T-cell (primary cell): ENCODE data around the gene HSD17B1. TPM values are rescaled to one million over a fixed set of nuclear protein-coding genes. Genes with fewer than 3 reads are reported as not detected.

ENCODE experiments used
- ATAC-seq, 4 experiments: fragments of 200-7000 bp in 3 of 4; fragments of 150-1000 bp in 1 of 4; cut with Tn5 transposase; replicated peaks in 1 of 4; 1 replicate in 3 of 4; 2 replicates in 1 of 4; pipeline ENCODE4 v1.10.0; 2021; ENCODE audit warnings: moderate library complexity in 3 of 4, mild to moderate bottlenecking in 2 of 4, moderate number of reproducible peaks in 1 of 4
- CTCF ChIA-PET, 2 donors: fragments of 300-600 bp; sonication (Branson Sonifier 250); formaldehyde crosslinking; loops; one replicate each; lab custom pipeline; 2022; ENCODE audit warnings: antibody characterized with exemption in 2 of 2; lab: Charles Lee
- POLR2A ChIA-PET, 2 donors: fragments of 300-600 bp; sonication (Branson Sonifier 250); formaldehyde crosslinking; loops; one replicate each; lab custom pipeline; 2022; ENCODE audit warnings: antibody characterized with exemption in 2 of 2; lab: Charles Lee
- DNase-seq, 35 experiments: peaks; one replicate each; pipeline versions ENCODE4 v3.0.0 to v3.0.0-alpha.2; 2013 to 2023
- H3K27ac ChIP-seq: one replicate; pipeline ENCODE4 v1.5.1; 2013; ENCODE audit warnings: low read length
- H3K27me3 ChIP-seq, 2 experiments: replicated peaks in 1 of 2; 1 replicate in 1 of 2; 2 replicates in 1 of 2; pipeline versions ENCODE4 v1.6.1 to v1.7.0; 2013; ENCODE audit warnings: low read length in 1 of 2, mixed read lengths in 1 of 2; ENCODE audit not compliant: control insufficient read depth in 2 of 2, insufficient read depth in 2 of 2; ENCODE audit errors: extremely low read depth in 1 of 2
- H3K36me3 ChIP-seq, 2 donors: 1 replicate in 1 of 2; 2 replicates in 1 of 2; pipeline versions ENCODE4 v1.6.1 to v1.7.0; 2013; ENCODE audit warnings: low read length in 1 of 2; ENCODE audit not compliant: control insufficient read depth in 2 of 2, insufficient read depth in 1 of 2; ENCODE audit errors: extremely low read depth in 1 of 2
- H3K4me1 ChIP-seq, 2 experiments: 1 replicate in 1 of 2; 2 replicates in 1 of 2; pipeline versions ENCODE4 v1.6.1 to v1.7.0; 2013; ENCODE audit warnings: low read length in 2 of 2, mixed read lengths in 1 of 2; ENCODE audit not compliant: insufficient read depth in 2 of 2, control insufficient read depth in 1 of 2; ENCODE audit errors: extremely low read depth in 1 of 2
- H3K4me3 ChIP-seq, 2 donors: 1 replicate in 1 of 2; 2 replicates in 1 of 2; pipeline versions ENCODE4 v1.5.1 to v1.7.0; 2013; ENCODE audit warnings: mild to moderate bottlenecking in 2 of 2, low read length in 1 of 2, moderate library complexity in 1 of 2; ENCODE audit not compliant: control insufficient read depth in 1 of 2; ENCODE audit errors: extremely low read depth in 1 of 2
- H3K9me3 ChIP-seq: 2 replicates; pipeline ENCODE4 v1.7.0; 2013
- H3K27ac Mint-ChIP-seq, 2 donors: one replicate each; pipeline ENCODE4 v1.8.0; 2020 to 2021; ENCODE audit warnings: mild to moderate bottlenecking in 2 of 2, mixed read lengths in 2 of 2
- H3K27me3 Mint-ChIP-seq, 2 donors: one replicate each; pipeline ENCODE4 v1.8.0; 2021 to 2022; ENCODE audit warnings: mixed read lengths in 2 of 2
- H3K36me3 Mint-ChIP-seq: one replicate; pipeline ENCODE4 v1.8.0; 2021; ENCODE audit warnings: mixed read lengths
- H3K4me1 Mint-ChIP-seq, 3 donors: one replicate each; pipeline ENCODE4 v1.8.0; 2020 to 2022; ENCODE audit warnings: mixed read lengths in 3 of 3, mild to moderate bottlenecking in 1 of 3
- H3K4me3 Mint-ChIP-seq, 3 donors: one replicate each; pipeline ENCODE4 v1.8.0; 2020 to 2022; ENCODE audit warnings: mild to moderate bottlenecking in 3 of 3, mixed read lengths in 3 of 3, moderate library complexity in 3 of 3
- H3K9me3 Mint-ChIP-seq, 3 donors: one replicate each; pipeline ENCODE4 v1.8.0; 2020 to 2022; ENCODE audit warnings: mixed read lengths in 3 of 3
- WGBS: methylation state at CpG from one replicate; pipeline ENCODE4 v1.1.5; 2013; ENCODE audit warnings: missing lambda C conversion rate; ENCODE audit not compliant: insufficient coverage; 5-methylcytosine and 5-hydroxymethylcytosine counted together
- total RNA-seq, 35 experiments: library from RNA in 6 of 35; stranded (reverse) in 6 of 35; fragments of 120-200 nt in 1 of 35; gene quantifications; one replicate each; pipeline versions ENCODE4 v1.2.1 to v1.2.4 and lab custom pipeline; 2013 to 2026

The HSD17B1 gene
- total RNA-seq, 5 donors from 2014 or later (not counting 1 experiment from before 2014, with no cell fraction given), result 1.2 to 2.2 (median 1.4) TPM

- DNase-seq, result no peak
- Histone ChIP-seq H3K27me3 (no peaks in the 10 kb centered on the region), H3K36me3 (peaks cover 15 to 53% of the 10 kb centered on the region in 2 donors), H3K9me3 (no peaks in the 10 kb centered on the region), H3K4me3 (no peak overlapping the region), H3K27ac (peak overlapping the region; percentile 86), H3K4me1 (peaks cover 18 to 74% of the 10 kb centered on the region in 2 experiments)
- Mint-ChIP-seq H3K4me1 (peaks cover 22 to 59% (median 55%) of the 10 kb centered on the region in 3 donors), H3K27ac (peak overlapping the region in 1 of 2 donors; percentile 94), H3K27me3 (no peaks in the 10 kb centered on the region), H3K4me3 (peak overlapping the region in 1 of 3 donors; percentile 81), H3K36me3 (peaks cover 15% of the 10 kb centered on the region), H3K9me3 (no peaks in the 10 kb centered on the region)
- CTCF ChIA-PET, result interaction anchor here in 1 of 2 donors (0.7 kb wide), 1 partner anchor 11 kb away, joined by 3 read pairs; the partner anchor contains the start of gene PSMC3IP
- POLR2A ChIA-PET, result interaction anchor here in 1 of 2 donors (0.5 kb wide), 1 partner anchor 39 kb away, joined by 4 read pairs; no protein-coding TSS in a partner anchor
- no peak for ATAC-seq
- WGBS, result 92% methylated on average over 8 of the region's 16 CpGs
These were observed 12.9 kb downstream of the HSD17B1 start for GRCh38 chr17:42565523-42566214.

DNA sequence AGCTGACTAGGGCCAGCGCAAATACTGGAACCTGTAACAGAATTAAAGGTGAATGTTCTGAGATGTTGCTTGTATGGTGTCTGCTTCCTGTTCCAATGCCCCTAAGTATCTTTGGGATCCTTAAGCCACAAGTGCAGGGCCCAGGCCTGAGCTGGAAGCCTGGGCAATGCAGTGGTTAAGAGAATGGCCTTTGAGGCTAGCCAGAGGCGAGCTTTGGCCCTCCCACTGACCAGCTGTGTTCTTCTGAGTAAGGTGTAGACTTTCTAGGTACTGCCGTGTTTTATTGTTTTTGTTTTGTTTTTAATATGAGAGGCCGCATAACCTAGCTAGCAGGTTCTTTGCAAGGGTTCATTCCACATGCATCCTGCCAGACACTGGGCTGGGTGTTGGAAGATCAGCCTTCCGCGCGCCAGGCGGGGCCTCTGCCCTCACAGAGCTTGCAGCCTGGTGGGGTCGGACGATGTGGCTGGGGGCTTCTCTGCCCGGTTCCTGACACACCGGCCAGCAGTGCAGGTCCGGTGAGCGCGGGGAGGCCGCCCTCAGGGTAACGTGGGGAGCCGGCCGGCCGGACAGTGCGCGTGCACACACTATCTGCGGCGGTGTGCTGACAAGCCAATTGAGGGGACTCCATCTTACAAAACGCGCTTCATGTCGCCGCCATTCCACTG is 13.6 kb downstream of the HSD17B1 start:
- ChIA-PET POLR2A (interaction anchor here in 1 of 2 donors (0.5 kb wide), 2 partner anchors 38 to 201 kb away, joined by 3 to 4 read pairs; no protein-coding TSS in a partner anchor), CTCF (interaction anchor here in 1 of 2 donors (0.7 to 1.7 kb wide), 2 partner anchors 11 to 12 kb away, joined by 3 to 16 read pairs; partner anchors contain the start of gene PSMC3IP)
- 47% methylated on average over 27 of the region's 28 CpGs for WGBS
- Histone ChIP-seq H3K9me3 (no peaks in the 10 kb centered on the region), H3K36me3 (peaks cover 15 to 59% of the 10 kb centered on the region in 2 donors), H3K4me1 (peaks cover 18 to 71% of the 10 kb centered on the region in 2 experiments), H3K4me3 (peak overlapping the region; percentile 45 to 94), H3K27me3 (no peaks in the 10 kb centered on the region), H3K27ac (peak overlapping the region; percentile 86)
- peak overlapping the region; percentile 81 to 91 (median 90) for H3K4me3 Mint-ChIP-seq
- H3K4me1 Mint-ChIP-seq, result peaks cover 22 to 60% (median 55%) of the 10 kb centered on the region in 3 donors
- H3K27ac Mint-ChIP-seq, result peak overlapping the region; percentile 92 to 94
- DNase-seq (no peak), ATAC-seq (no peak)
- H3K36me3 Mint-ChIP-seq, result peaks cover 22% of the 10 kb centered on the region
- H3K27me3 Mint-ChIP-seq, result no peaks in the 10 kb centered on the region
- no peaks in the 10 kb centered on the region for H3K9me3 Mint-ChIP-seq

- POLR2A ChIA-PET, result interaction anchor here (0.5 kb wide), 2 partner anchors 159 to 202 kb away, joined by 3 to 5 read pairs; no protein-coding TSS in a partner anchor
- Histone ChIP-seq H3K27ac (peak within 1 kb of the TSS; percentile 86), H3K9me3 (no peaks in the 10 kb centered on the region), H3K4me3 (peak within 1 kb of the TSS; percentile 76 to 94), H3K36me3 (peaks cover 19 to 66% of the 10 kb centered on the region in 2 donors), H3K27me3 (no peaks in the 10 kb centered on the region), H3K4me1 (peaks cover 16 to 65% of the 10 kb centered on the region in 2 experiments)
- Mint-ChIP-seq H3K27me3 (no peaks in the 10 kb centered on the region), H3K27ac (peak within 1 kb of the TSS; percentile 92 to 94), H3K9me3 (no peaks in the 10 kb centered on the region), H3K36me3 (peaks cover 26% of the 10 kb centered on the region), H3K4me1 (peaks cover 24 to 54% (median 48%) of the 10 kb centered on the region in 3 donors), H3K4me3 (peak within 1 kb of the TSS; percentile 81 to 91 (median 90))
- CTCF ChIA-PET, result interaction anchor here in 1 of 2 donors (1.7 kb wide), 1 partner anchor 11 kb away, joined by 16 read pairs; the partner anchor contains the start of gene PSMC3IP
- WGBS, result under 1% methylated on average over 66 of the region's 72 CpGs
- peak; percentile 79 to 83 (median 81) for ATAC-seq
- peak; percentile 77 to 96 (median 88) for DNase-seq
These were observed 14.3 kb downstream of the HSD17B1 start, which contains the start of gene MLX for GRCh38 chr17:42566883-42567573. Gene MLX (plus strand): TSS chr17:42567100. CDS start chr17:42567125, 25 bp downstream.

DNA sequence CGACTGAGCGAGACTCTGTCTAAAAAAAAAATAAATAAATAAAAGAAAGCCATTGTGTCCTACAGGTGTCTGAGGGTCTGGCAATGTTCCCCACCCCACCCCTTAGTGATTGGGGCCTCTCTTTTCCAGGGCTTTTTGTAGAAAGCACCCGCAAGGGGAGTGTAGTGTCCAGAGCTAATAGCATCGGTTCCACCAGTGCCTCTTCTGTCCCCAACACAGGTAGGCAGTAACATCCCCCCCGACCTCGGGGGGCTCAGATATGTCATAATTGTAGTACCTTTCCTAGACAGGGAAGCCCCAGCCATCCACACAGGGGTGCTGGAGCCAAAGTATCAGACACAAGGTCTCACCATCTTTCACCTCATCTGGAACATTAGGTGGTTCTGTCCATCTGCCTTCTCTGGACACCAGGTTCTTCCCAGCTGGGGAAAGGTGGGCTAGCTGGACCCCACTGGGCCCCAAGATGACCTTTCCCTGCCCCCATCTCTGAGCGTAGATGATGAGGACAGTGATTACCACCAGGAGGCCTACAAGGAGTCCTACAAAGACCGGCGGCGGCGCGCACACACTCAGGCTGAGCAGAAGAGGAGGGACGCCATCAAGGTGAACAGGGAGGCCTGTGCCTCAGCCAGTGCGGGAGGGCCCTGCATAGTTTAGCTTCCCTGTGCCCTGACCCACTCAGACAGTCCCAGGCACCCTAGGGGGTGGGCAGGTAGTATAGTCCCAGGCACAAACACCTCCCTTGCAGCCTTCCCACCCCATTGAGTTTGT is 15.8 kb downstream of the HSD17B1 start:
- CTCF ChIA-PET, result no interaction called here
- peak overlapping the region; percentile 81 to 91 (median 90) for H3K4me3 Mint-ChIP-seq
- no peaks in the 10 kb centered on the region for H3K27me3 Mint-ChIP-seq
- peaks cover 22 to 43% (median 41%) of the 10 kb centered on the region in 3 donors for H3K4me1 Mint-ChIP-seq
- Histone ChIP-seq H3K36me3 (peaks cover 28 to 78% of the 10 kb centered on the region in 2 donors), H3K9me3 (no peaks in the 10 kb centered on the region), H3K27me3 (no peaks in the 10 kb centered on the region), H3K4me3 (no peak overlapping the region), H3K4me1 (peaks cover 14 to 50% of the 10 kb centered on the region in 2 experiments), H3K27ac (peak overlapping the region; percentile 47)
- H3K9me3 Mint-ChIP-seq, result no peaks in the 10 kb centered on the region
- ATAC-seq (no peak), DNase-seq (no peak)
- WGBS, result 88% methylated on average over 8 of the region's 14 CpGs
- POLR2A ChIA-PET, result no interaction called here
- peak overlapping the region; percentile 46 to 94 for H3K27ac Mint-ChIP-seq
- peaks cover 35% of the 10 kb centered on the region for H3K36me3 Mint-ChIP-seq

GRCh38 chr17:42571435-42572225 is 18.9 kb downstream of the HSD17B1 start:
- H3K9me3 Mint-ChIP-seq, result no peaks in the 10 kb centered on the region
- H3K4me3 Mint-ChIP-seq, result no peak overlapping the region
- H3K4me1 Mint-ChIP-seq, result peaks cover 26 to 40% (median 28%) of the 10 kb centered on the region in 3 donors
- Histone ChIP-seq H3K27ac (no peak overlapping the region), H3K9me3 (no peaks in the 10 kb centered on the region), H3K4me1 (peaks cover 8 to 23% of the 10 kb centered on the region in 2 experiments), H3K36me3 (peaks cover 25 to 62% of the 10 kb centered on the region in 2 donors), H3K4me3 (no peak overlapping the region), H3K27me3 (no peaks in the 10 kb centered on the region)
- 95% methylated on average over 6 of the region's 12 CpGs for WGBS
- no peak for ATAC-seq
- CTCF ChIA-PET, result no interaction called here
- H3K27me3 Mint-ChIP-seq, result no peaks in the 10 kb centered on the region
- POLR2A ChIA-PET, result no interaction called here
- H3K27ac Mint-ChIP-seq, result no peak overlapping the region
- no peak for DNase-seq
- H3K36me3 Mint-ChIP-seq, result peaks cover 35% of the 10 kb centered on the region
